ENCODE measurements around the gene STMN3.

The STMN3 gene

GRCh38 chr20:63658749-63659187 lies 5.5 kb upstream of the STMN3 start:
- Histone ChIP-seq H3K27ac (peak overlapping the region; percentile 77 to 88), H3K4me3 (peak overlapping the region; percentile 87)
- no peak for DNase-seq (ENCODE audit: low spot score)
- TF ChIP-seq CTCF (IDR thresholded peaks at IDR 0.05): no peak

- no peak for TF ChIP-seq CTCF (IDR thresholded peaks at IDR 0.05)
- Histone ChIP-seq H3K27ac (peak within 1 kb of the TSS; percentile 77 to 88), H3K4me3 (peak within 1 kb of the TSS; percentile 87)
- peak; percentile 95 for DNase-seq (ENCODE audit: low spot score)
Observed at GRCh38 chr20:63657937-63658748, 4.9 kb upstream of the STMN3 start, which contains the start of gene RTEL1. Gene RTEL1 (plus strand): TSS chr20:63658312. CDS start chr20:63659403, 1,091 bp downstream.

GRCh38 chr20:63657260-63657936 lies 4.2 kb upstream of the STMN3 start:
- Histone ChIP-seq H3K27ac (peak overlapping the region; percentile 77 to 88), H3K4me3 (peak overlapping the region; percentile 87)
- TF ChIP-seq CTCF (IDR thresholded peaks at IDR 0.05): no peak
- no peak for DNase-seq (ENCODE audit: low spot score)

GRCh38 chr20:63656451-63656850 lies 3.2 kb upstream of the STMN3 start:
- H3K27ac ChIP-seq: no peak overlapping the region
- DNase-seq (ENCODE audit: low spot score): no peak
- H3K4me3 ChIP-seq: no peak overlapping the region
- no peak for TF ChIP-seq CTCF (IDR thresholded peaks at IDR 0.05)

- Histone ChIP-seq H3K27ac (no peak overlapping the region), H3K4me3 (no peak overlapping the region)
- DNase-seq (ENCODE audit: low spot score): no peak
- TF ChIP-seq CTCF (IDR thresholded peaks at IDR 0.05): no peak
Observed at GRCh38 chr20:63655249-63655648, 2.0 kb upstream of the STMN3 start.

- Histone ChIP-seq H3K4me3 (peak overlapping the region; percentile 80), H3K27ac (peak overlapping the region in 1 of 2 donors; percentile 63)
Observed at GRCh38 chr20:63653974-63654668, 897 bp upstream of the STMN3 start.

More at GRCh38 chr20:63653974-63654668, 897 bp upstream of the STMN3 start:
- no peak for DNase-seq (ENCODE audit: low spot score)
- TF ChIP-seq CTCF (IDR thresholded peaks at IDR 0.05): no peak
